HG03558 (cell line): ENCODE data around the gene LRRC8C.
"Not testable (repeated sequence)": the region's sequence is repeated elsewhere in the genome, so short reads cannot be mapped to it uniquely, and the experiment has no call there.

Experiments used
- ATAC-seq: cut with Tn5 transposase; IDR thresholded peaks from one replicate; pipeline ENCODE4 v1.9.1; 2021; ENCODE audit warnings: moderate number of reproducible peaks; ENCODE audit not compliant: unreplicated experiment; ENCODE audit errors: extremely low read depth

The LRRC8C gene

GRCh38 chr1:89632657-89633247 lies at the start of gene LRRC8C:
LRRC8C (plus strand) TSS chr1:89633120; CDS start chr1:89686474, 53,354 bp downstream.
- ATAC-seq = peak; percentile 59

GRCh38 chr1:89584211-89584610 lies 48.7 kb upstream of the LRRC8C start:
- no peak for ATAC-seq

DNA sequence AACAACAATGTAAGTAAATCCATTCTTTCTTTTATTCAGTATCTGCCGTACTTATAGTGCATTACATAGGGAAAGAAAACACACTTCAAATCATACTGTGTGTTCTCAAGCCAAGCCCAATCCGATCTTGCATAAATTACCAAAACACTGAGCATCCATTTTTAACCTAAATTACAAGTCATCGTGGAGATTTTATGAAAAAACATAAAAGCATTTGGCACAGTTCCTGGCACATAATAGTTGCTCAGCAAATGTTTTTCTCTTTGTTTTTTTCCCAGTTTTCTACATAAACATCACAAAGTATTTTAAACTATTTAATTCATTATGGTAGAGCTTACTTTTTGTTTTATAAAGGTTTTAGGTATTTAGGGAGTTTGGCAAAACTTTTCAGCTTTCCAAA lies 48.1 kb upstream of the LRRC8C start:
- no peak for ATAC-seq

GRCh38 chr1:89587729-89588161 lies 45.2 kb upstream of the LRRC8C start:
- no peak for ATAC-seq

DNA sequence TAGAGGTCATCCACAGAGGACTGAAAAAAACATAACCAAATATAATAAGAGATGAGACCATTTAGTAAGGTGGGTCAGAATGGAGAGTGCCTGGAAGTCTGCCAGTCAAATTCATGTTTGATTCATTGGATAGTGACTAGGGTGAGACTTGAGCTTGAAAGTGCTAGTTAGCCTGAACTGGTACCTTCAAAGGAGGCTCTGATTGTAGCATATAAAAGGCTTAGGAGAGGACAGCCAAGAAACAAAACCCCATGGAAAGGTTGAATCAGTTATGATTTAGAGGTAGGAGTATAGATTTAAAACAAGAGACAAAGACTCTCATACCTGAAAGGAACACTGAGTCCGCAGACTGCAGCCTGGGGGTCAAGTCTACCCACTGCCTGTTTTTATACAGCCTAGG lies 44.4 kb upstream of the LRRC8C start:
- ATAC-seq = no peak

DNA sequence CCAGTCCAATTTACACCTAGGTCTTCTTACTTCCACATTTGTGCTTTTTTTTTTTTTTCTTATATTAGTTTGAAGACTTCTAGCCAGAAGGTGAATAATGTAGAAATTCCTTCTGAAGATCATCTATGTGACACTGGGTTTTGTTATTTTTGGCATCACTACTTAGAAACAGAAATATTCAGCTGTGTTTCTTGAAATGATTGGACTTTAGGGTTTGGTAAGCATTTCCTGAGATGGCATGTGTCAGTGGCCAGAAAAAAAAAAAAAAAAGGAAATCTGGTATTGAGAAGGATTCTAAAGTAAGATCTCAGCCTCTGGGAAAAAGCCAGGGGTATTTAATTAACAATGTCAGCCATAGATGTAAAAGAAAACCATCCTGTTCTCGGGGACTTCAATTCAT lies 43.4 kb upstream of the LRRC8C start:
- ATAC-seq = no peak

DNA sequence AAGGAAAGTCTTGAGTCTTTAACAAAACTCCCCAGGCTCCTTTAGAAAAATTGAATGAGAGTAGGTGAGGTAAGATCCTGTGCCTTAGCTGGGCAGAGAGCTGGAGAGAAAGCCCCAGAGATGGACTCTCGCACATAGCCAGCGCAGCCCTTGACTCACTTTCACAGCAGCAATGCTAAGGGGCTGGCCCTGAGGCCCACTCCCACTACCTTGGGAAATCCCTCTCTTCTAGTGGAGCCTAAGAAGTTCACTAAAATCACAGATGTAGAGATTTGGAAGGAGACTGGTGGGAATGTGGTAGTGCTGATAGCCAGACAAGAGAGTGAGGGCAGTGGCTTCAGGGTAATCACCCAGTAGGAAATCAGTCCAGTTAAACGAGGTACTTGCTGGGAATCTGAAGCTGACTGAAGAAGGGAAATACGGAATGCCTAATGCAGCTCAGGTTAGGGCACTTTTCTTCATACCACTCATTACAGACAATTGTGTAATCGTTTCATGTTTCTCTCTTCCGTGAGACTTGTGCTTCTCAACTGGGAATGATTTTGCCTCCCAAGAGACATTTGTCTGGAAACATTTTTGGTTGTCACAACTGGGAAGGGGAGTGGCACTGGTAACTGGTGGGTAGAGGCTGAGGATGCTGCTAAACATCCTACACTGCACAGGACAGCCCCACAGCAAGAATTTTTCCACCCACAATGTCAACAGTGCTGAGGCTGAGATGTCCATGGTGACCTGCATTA lies 42.4 kb upstream of the LRRC8C start:
- ATAC-seq = no peak

GRCh38 chr1:89592861-89593302 lies 40.0 kb upstream of the LRRC8C start:
- not testable (repeated sequence) for ATAC-seq

DNA sequence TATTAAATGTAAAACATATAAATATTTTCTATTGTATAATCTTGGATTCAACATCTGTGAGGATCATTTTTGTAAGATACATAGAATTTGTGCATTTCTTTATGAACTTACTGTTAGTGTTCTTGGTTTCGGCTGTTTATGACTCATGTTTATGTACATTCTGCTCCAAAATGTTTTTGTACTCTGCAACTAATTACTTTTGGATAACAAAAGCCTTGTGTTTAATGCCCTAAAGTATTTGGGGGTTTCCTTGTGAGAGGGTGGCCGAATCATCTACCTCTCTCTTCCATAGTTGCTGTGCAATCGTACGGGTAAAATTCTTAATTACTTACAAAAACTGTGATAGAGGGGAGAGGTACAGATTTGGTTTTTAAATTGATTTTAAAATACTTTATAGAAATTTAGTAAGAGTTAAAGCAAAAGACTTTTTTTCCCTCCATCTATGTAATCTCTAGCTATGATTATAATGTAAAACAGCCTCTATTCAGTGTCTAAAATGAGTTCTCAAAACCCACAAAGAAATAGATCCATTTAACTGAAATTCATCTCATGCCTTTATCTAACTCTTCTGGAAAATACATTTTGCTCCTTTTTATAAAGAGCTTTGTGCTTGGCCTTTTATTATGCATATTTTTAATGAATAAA lies 38.7 kb upstream of the LRRC8C start:
- ATAC-seq = no peak

- no peak for ATAC-seq
These were observed 36.2 kb upstream of the LRRC8C start for GRCh38 chr1:89596698-89597097.

DNA sequence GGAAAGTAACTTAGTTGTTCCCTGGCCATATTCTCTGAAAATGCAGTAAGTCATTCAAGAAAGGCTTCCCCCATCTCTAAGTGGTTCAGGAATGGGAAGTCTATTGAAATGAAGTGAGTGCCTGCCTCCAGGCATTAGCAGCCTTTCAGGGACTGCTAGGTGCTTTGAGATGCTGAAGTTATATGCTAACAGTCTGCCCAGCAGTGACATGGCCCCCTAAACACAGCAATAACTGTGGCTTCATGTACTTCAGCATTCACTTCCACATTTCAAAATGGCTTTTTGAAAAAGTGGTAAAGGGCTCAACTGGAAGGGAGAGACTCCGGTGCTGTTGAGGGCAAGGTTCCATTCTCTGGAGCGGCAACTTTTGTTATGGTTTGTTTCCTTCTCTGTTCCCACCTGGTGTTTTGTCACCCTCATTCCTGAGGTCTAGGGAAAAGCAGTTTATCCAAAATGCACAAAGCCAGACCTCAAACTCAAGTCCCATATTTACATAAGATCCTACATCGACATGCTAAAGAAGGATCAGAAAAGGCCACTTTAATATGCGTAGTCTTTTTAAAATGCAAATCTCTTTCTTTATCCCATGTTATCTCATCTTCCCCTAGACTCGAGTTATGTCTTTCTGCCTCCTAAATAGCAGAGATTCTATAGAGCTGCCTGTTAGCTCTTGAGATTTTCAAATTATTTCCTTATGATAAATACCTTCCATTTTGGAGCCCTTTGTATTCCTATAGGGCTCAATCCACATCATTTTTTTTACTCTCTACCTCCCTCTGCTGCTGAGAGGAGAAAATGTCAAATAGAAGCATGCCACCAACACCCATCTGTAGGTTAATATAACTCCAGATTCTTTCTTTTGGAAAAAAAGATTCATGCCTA lies 34.2 kb upstream of the LRRC8C start:
- no peak for ATAC-seq

DNA sequence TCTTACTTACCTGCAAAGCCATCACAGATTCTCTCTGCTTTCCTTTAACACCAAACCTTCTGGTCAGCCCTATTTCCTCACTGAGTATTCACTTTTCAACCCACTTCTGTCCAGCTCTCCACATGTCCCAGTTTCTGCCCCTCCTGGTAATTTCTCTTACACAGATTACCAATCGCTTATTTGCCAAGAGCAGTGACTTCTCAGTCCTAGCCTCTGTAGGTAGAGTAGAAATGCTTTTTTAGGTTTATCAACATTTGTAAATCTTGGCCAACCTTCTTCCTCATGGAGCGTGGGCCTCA lies 33.6 kb upstream of the LRRC8C start:
- ATAC-seq = no peak

GRCh38 chr1:89600451-89601224 lies 32.3 kb upstream of the LRRC8C start:
- ATAC-seq = no peak

- ATAC-seq = no peak
These were observed 30.0 kb upstream of the LRRC8C start for GRCh38 chr1:89602871-89603404.

DNA sequence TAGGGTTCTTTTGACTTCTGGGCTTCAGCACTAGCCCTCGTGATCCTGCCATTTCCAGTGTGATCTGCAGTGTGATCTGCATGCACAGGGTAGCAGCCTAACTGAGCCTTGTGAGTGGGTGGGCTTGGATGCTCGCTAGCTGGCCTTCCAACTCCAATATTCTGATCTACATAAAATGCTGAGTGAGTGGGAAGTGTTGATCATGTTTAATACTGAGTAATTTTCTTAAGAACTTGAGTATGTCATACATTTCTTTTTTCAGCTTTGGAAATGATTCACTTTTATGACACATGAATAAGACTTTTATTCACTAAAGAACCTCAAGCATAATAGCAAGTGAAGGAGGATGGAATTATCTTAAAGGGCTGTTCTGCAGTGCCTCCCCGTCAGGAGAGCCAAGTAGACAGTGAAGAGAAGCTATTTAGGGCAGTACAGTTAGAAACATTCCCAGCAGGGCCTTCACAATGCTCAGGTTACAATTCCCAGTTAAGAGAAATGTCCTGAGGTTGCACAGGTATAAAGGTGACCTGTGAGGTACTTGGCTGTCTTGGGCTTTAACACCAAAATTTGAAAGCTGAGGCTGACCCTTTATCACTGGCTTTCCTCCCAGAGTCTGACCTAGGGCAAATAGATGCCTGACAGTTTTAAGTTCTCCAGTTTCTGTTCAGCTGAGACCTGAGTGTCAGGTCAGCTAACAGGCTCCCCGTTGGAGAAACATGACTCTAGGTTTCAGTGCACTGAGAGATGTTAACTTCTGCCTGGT lies 29.1 kb upstream of the LRRC8C start:
- no peak for ATAC-seq

DNA sequence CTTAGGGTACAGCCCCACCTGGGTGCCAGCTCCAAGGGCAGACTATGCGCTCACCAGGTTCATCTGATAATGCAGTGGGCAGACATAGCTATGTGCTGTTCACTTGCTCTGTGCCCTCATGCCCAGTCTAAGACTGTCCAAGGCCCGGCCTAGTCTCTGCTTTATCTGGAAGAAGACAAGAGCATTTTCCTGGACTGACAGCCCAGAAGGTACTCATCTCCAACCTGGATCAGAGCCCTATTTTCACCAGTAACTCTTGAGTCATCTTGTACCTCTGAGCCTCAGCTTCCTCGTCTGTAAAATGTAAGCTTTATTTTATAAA lies 28.5 kb upstream of the LRRC8C start:
- no peak for ATAC-seq

GRCh38 chr1:89605692-89606091 lies 27.2 kb upstream of the LRRC8C start:
- ATAC-seq = no peak

DNA sequence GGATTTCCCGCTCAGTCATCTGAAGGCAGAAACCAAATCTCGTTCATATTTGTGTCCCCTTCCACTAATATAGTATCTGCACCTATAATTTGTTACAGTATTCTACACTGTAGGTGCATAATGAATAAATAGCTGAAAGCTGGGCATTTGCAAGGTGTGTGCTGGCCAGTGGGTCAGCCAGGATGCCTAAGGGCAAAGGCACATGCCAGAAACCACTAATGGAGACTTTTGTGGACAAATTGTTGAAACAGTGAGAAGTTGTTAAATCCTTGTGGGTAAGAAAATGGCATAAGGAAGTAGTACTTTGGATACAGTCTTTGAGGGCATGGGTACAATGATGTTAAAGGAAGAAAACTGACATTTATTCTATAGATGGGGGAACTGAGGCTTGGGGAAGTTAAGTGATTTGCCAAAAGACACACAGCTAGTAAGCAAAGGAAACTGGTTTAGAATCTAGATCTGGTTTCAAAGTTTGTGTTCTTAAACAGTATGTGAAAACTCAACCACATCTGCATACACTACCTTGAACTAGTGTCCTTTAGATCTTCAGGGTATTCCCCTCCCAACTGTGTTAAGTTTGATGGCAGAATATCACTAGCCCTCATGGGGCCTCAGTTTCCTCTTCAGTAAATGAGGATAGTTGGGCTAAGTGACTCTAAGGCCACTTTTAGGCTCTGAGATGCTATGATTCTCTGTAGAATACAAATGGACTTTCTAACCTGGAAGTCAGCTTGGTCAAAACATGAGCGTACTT lies 26.5 kb upstream of the LRRC8C start:
- ATAC-seq = no peak
